AG04450 (cell line): ENCODE results near the gene PDXDC1. TPM values are rescaled to one million over a fixed set of nuclear protein-coding genes. Genes with fewer than 3 reads are reported as not detected.
"Not testable (repeated sequence)": the region's sequence is repeated elsewhere in the genome, so short reads cannot be mapped to it uniquely, and the experiment has no call there.

Experiments
- CTCF ChIA-PET: fragments of 300-600, 350-600 bp; formaldehyde crosslinking; extraction: SDS; loops from one replicate; lab custom pipeline; 2022; ENCODE audit warnings: antibody characterized with exemption, inconsistent platforms; lab: Charles Lee
- POLR2A ChIA-PET: fragments of 350-600 bp; formaldehyde crosslinking; extraction: SDS; loops from one replicate; lab custom pipeline; 2021; ENCODE audit warnings: antibody characterized with exemption, inconsistent platforms; lab: Yijun Ruan, JAX
- DNase-seq: peaks from one replicate; pipeline ENCODE4 v3.0.0-alpha.2; 2011; ENCODE audit warnings: low read depth, low spot score
- H3K27ac ChIP-seq: one replicate; pipeline ENCODE4 v1.5.1; 2012; ENCODE audit warnings: low read depth, low read length, control low read depth
- H3K27me3 ChIP-seq: one replicate; pipeline ENCODE4 v1.6.0; 2012; ENCODE audit warnings: low read length; ENCODE audit not compliant: control insufficient read depth, insufficient read depth
- H3K4me3 ChIP-seq: 2 replicates; pipeline ENCODE4 v1.5.1; 2011; ENCODE audit warnings: mild to moderate bottlenecking, low read depth, low read length, control low read depth
- H3K9me3 ChIP-seq: 2 replicates; pipeline ENCODE4 v1.5.1; 2012; ENCODE audit warnings: low read length; ENCODE audit not compliant: control insufficient read depth, insufficient read depth
- polyA plus RNA-seq: library from polyadenylated mRNA; depleted of rRNA; stranded (reverse); fragments of >200 nt; gene quantifications from 2 replicates; pipeline ENCODE4 v1.2.3, GENCODE V29; 2011
- TF ChIP-seq, protein P1 (sequence below): IDR thresholded peaks from 2 replicates; pipeline ENCODE4 v1.5.1; 2011; ENCODE audit warnings: low read depth, low read length, control low read depth, inconsistent platforms

The PDXDC1 gene
- polyA plus RNA-seq, 1 experiment, result 93.9 TPM

DNA sequence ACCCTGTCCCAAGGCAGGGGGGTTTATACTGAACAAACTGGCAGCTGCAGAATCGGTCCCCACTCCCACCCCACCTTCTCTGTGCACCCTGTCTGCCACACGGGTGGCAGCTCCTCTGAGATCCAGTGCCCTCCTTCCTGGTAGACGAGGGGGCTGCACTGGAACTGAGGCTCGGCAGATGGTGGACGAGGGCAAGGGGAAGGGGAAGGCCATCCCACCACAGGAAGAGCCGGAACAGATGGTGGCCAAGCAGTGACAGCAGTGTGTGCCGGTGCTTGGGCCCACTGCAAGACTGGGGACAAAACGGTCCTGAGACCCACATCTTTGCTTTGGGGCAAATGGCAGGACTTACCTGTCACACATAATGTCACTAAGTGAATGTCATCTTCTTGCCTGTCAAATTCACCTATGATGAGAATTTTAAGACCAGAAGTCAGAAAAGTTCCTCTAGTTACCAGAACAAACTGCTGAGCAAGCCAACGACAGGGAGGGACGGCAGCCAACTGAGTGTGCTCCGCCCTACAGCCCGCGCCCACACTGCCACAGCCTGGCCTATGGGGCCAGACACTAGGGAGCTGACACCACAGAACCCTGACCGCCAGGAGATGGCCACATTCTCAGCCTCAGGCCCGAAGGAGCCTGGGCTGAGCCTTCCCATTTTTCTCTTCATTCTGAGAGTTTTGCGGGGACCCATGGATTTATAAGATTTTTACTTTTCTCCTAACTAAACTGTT, 66.6 kb downstream of the PDXDC1 start:
- DNase-seq, result no peak
- Histone ChIP-seq H3K9me3 (no peaks in the 10 kb centered on the region), H3K27me3 (no peaks in the 10 kb centered on the region), H3K4me3 (no peak overlapping the region), H3K27ac (no peak overlapping the region)
- CTCF ChIA-PET, result interaction anchor here (0.6 kb wide), 2 partner anchors 11 to 30 kb away, joined by 3 to 4 read pairs; no protein-coding TSS in a partner anchor
- POLR2A ChIA-PET, result no interaction called here
- TF ChIP-seq, protein P1, sequence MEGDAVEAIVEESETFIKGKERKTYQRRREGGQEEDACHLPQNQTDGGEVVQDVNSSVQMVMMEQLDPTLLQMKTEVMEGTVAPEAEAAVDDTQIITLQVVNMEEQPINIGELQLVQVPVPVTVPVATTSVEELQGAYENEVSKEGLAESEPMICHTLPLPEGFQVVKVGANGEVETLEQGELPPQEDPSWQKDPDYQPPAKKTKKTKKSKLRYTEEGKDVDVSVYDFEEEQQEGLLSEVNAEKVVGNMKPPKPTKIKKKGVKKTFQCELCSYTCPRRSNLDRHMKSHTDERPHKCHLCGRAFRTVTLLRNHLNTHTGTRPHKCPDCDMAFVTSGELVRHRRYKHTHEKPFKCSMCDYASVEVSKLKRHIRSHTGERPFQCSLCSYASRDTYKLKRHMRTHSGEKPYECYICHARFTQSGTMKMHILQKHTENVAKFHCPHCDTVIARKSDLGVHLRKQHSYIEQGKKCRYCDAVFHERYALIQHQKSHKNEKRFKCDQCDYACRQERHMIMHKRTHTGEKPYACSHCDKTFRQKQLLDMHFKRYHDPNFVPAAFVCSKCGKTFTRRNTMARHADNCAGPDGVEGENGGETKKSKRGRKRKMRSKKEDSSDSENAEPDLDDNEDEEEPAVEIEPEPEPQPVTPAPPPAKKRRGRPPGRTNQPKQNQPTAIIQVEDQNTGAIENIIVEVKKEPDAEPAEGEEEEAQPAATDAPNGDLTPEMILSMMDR, result no peak

DNA sequence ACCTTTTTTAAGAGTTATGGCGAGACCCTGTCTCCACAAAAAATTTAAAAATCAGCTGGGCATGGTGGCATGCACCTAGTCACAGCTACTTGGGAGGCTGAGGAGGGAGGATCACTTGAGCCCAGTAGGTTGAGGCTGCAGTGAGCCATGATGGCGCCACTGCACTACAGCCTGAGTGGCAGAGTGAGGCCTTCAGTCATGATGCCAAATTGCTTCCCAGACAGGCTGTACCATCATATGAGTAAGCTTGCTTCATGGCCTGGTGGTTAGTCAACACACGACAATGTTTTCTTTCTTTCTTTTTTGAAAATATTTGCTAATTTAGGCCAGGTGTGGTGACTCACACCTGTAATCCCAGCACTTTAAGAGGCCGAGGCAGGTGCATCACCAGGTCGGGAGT, 68.5 kb downstream of the PDXDC1 start:
- ChIA-PET CTCF (no interaction called here), POLR2A (no interaction called here)
- Histone ChIP-seq H3K4me3 (no peak overlapping the region), H3K27me3 (no peaks in the 10 kb centered on the region), H3K9me3 (no peaks in the 10 kb centered on the region), H3K27ac (no peak overlapping the region)
- TF ChIP-seq, protein P1, result no peak
- no peak for DNase-seq

DNA sequence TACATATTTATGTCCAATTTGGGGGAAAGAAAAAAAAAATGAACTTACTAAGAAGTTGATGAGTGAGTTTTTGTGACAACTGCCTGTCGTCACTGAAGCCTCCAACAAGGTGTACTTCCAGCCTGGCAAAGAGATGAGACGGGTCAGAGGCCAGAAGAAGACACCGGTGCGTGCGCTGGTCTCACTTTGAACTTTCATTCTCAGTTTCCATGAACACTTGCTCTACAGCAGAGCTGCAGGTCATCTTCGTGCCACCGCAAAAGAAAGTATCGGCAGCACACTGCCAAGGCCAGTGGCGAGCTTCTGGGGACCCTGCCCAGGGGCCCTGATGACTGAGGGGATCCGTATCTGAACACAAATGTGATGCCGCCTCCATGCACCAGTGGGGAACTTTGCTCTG, 69.5 kb downstream of the PDXDC1 start:
- no peaks in the 10 kb centered on the region for H3K9me3 ChIP-seq
- DNase-seq, result no peak
- TF ChIP-seq, protein P1, result no peak
- POLR2A ChIA-PET, result no interaction called here
- CTCF ChIA-PET, result no interaction called here
- H3K27me3 ChIP-seq, result no peaks in the 10 kb centered on the region
- no peak overlapping the region for H3K27ac ChIP-seq
- no peak overlapping the region for H3K4me3 ChIP-seq

DNA sequence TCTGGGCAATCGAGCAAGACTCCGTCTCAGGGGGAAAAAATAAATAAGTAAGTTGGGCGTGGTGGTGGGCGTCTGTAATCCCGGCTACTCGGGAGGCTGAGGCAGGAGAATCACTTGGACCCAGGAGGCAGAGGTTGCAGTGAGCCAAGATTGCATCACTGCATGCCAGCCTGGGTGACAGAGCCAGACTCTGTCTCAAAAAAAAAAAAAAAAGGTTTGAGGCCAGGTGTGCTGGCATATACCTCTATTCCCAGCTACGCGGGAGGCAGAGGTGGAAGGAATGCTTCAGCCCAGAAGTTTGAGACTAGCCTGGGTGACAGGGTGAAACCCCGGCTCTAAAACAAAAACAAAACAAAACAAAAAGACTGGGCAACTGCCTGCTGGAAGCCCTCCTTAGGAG, 70.4 kb downstream of the PDXDC1 start:
- H3K9me3 ChIP-seq, POLR2A ChIA-PET, H3K27me3 ChIP-seq, H3K4me3 ChIP-seq, DNase-seq, CTCF ChIA-PET, H3K27ac ChIP-seq: not testable (repeated sequence)

DNA sequence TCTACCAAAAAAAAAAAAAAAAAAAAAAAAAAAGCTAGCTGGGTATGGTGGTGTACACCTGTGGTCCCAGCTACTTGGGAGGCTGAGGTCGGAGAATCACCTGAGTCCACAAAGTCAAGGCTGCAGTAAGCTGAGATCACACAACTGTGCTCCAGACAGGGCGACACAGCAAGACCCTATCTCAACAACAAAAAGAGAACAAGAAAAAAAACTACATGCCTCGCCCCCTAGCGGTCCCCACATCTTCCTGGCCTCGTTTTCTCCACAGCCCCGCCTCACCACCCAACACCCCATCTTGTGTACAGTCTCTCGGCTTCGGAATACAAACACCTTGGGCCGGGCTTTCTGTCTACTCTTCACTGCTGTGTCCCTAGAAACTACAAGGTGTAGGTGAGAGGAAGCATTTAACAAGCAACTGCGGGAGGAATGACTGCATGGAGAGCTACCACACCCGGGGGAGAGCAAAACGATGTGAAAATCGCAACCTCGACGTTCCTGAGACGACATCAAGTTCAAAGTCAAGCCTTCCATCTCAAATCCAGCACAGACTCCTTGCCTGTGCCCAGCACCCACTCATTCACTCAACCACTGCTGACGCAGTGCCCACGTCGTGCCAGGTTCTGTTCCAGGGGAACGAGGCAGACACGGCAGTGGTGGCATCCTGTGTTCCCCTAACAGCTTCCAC, 72.0 kb downstream of the PDXDC1 start:
- Histone ChIP-seq H3K27ac (no peak overlapping the region), H3K4me3 (no peak overlapping the region), H3K27me3 (no peaks in the 10 kb centered on the region), H3K9me3 (no peaks in the 10 kb centered on the region)
- TF ChIP-seq, protein P1, result no peak
- CTCF ChIA-PET, result no interaction called here
- no peak for DNase-seq
- POLR2A ChIA-PET, result no interaction called here
